Kidney (tissue), 14 donors: ENCODE data around the gene PDXP. TPM values are rescaled to one million over a fixed set of nuclear protein-coding genes. Genes with fewer than 3 reads are reported as not detected.
A peak's percentile ranks its signal among the peaks of the same experiment; 100 is the strongest.

Experiments used
- DNase-seq, 5 donors: peaks; one replicate each; pipeline ENCODE4 v3.0.0-alpha.2; 2013 to 2020
- FAIRE-seq: peaks from 2 replicates; lab custom pipeline; 2012; peaks lifted over from hg19 to GRCh38; lab: Jason Lieb, UNC
- H3K27ac ChIP-seq, 2 donors: one replicate each; pipeline ENCODE4 v1.7.0; 2013; ENCODE audit warnings: low read depth in 2 of 2, low read length in 2 of 2, inconsistent platforms in 1 of 2
- H3K27me3 ChIP-seq: one replicate; pipeline ENCODE4 v1.7.1; 2013; ENCODE audit warnings: low read length, inconsistent platforms; ENCODE audit not compliant: control insufficient read depth, insufficient read depth
- H3K36me3 ChIP-seq, 3 donors: one replicate each; pipeline versions ENCODE4 v1.7.0 to v1.7.1; 2013; ENCODE audit warnings: low read length in 3 of 3, control low read depth in 1 of 3, inconsistent platforms in 1 of 3; ENCODE audit not compliant: insufficient read depth in 3 of 3, control insufficient read depth in 2 of 3
- H3K4me1 ChIP-seq, 3 donors: one replicate each; pipeline versions ENCODE4 v1.7.0 to v1.7.1; 2013; ENCODE audit warnings: low read length in 3 of 3, inconsistent platforms in 1 of 3, low read depth in 1 of 3; ENCODE audit not compliant: control insufficient read depth in 2 of 3, insufficient read depth in 2 of 3
- H3K4me3 ChIP-seq, 3 donors: one replicate each; pipeline versions ENCODE4 v1.7.0 to v1.8.1; 2013; ENCODE audit warnings: low read length in 3 of 3, control low read depth in 1 of 3, inconsistent platforms in 1 of 3
- H3K9ac ChIP-seq, 3 donors: one replicate each; pipeline versions ENCODE4 v1.7.0 to v1.7.1; 2013; ENCODE audit warnings: low read length in 3 of 3, control low read depth in 1 of 3, inconsistent platforms in 1 of 3
- H3K9me3 ChIP-seq, 3 donors: one replicate each; pipeline versions ENCODE4 v1.7.0 to v1.7.1; 2013; ENCODE audit warnings: low read length in 3 of 3, control low read depth in 1 of 3, inconsistent platforms in 1 of 3; ENCODE audit not compliant: control insufficient read depth in 2 of 3, insufficient read depth in 1 of 3
- CTCF ChIP-seq: IDR thresholded peaks from 3 replicates; pipeline ENCODE4 v1.5.1; 2012; ENCODE audit warnings: mild to moderate bottlenecking, moderate library complexity, borderline replicate concordance; ENCODE audit not compliant: insufficient read depth; ENCODE audit errors: extremely low read depth
- intact Hi-C: fragments of 100-400 bp; cut with DNase I; formaldehyde crosslinking; loops from one replicate; pipeline ENCODE4 v1.11.1; 2022
- polyA plus RNA-seq: library from polyadenylated mRNA; stranded (reverse); fragments of 350-450 nt; fragmentation: Illumina TruSeq; extraction: RNeasy Lipid Tissue Mini Kit (QIAGEN cat#74804); gene quantifications from one replicate; pipeline ENCODE4 v1.2.3, GENCODE V29; 2014; ENCODE audit warnings: low read depth, low replicate concordance; ENCODE audit not compliant: insufficient read depth
- total RNA-seq: library from RNA; stranded (reverse); fragmentation: NEBNext Ultra II Directional; extraction: Animal tissue kit (Norgen Biotek cat#: 25700); gene quantifications from one replicate; pipeline ENCODE4 v1.2.1, GENCODE V29; 2021
- donor health status: control.
- donor health status: control.
- donor health status: control.
- donor health status: control.
- donor health status: control.
- donor health status: DM: yes; HTN: yes; CAD: no.
- donor health status: Normal renal cell carcinoma (clear cell type).

The PDXP gene
- total and polyA plus RNA-seq, 2 donors from 2014 or later, result 6.3 to 29.6 TPM

DNA sequence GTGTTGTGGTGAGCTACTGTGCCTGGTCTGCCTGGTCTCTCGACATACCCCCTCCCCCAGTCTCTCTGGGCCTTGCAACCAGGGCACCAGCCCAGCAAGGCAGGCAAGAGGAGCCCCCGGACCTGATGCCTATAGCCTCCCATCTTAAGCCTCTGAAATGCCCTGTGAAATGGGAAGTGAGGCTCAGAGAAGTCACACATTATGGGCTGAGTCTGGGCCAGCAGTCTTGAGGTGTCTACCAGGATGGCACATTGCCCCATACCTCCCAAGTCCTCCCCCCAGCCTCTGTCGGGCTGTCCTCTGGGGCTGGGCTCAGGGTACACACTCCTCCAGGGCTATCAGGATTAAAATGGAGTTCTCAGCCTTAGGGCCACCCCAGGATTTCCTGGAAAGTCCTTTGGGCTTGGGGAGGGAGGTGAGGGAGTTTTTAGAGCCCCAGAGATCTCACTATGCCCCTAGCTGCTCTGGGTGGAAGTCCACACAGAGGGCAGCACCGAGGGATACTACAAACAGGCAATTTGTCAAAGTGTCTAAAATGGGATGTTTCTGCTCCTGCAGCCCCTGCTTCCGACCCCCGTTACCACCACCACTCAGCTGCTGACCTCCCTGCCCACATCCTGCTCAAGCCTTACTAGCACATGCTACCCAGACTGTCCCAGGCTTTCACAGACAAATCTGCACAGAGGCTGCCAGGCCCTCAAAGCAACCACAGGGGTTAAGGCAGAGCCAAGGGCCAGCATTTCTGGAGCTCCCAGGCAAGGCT is 22.2 kb upstream of the PDXP start:
- TF ChIP-seq CTCF, result no peak
- no peak overlapping the region for H3K4me3 ChIP-seq
- H3K27me3 ChIP-seq, result no peaks in the 10 kb centered on the region
- no peaks in the 10 kb centered on the region for H3K36me3 ChIP-seq
- no peaks in the 10 kb centered on the region for H3K9me3 ChIP-seq
- peaks cover 5 to 30% (median 10%) of the 10 kb centered on the region in 3 donors for H3K4me1 ChIP-seq
- intact Hi-C loops, result no loop called here
- H3K9ac ChIP-seq, result no peak overlapping the region
- no peak for FAIRE-seq
- DNase-seq, result no peak
- no peak overlapping the region for H3K27ac ChIP-seq

DNA sequence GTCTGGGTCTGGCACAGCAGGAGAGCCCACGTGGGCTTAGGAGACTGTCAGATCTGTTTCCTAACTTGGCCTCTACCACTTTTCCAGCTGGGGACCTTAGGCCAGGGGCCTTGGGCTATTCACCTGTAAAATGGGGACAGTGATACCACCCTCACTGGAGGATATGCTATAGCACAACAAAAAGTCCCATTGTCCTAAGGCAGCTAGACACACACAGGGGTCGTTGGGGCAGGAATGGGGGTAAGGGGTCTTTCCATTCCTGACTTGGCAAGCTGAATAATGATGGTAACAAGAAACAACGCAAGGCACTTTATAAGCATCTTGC is 21.6 kb upstream of the PDXP start:
- H3K4me3 ChIP-seq, result no peak overlapping the region
- FAIRE-seq (no peak), DNase-seq (no peak)
- peaks cover 5 to 27% (median 10%) of the 10 kb centered on the region in 3 donors for H3K4me1 ChIP-seq
- H3K27me3 ChIP-seq, result no peaks in the 10 kb centered on the region
- H3K27ac ChIP-seq, result no peak overlapping the region
- H3K9me3 ChIP-seq, result no peaks in the 10 kb centered on the region
- H3K36me3 ChIP-seq, result no peaks in the 10 kb centered on the region
- no peak overlapping the region for H3K9ac ChIP-seq
- intact Hi-C loops, result no loop called here
- TF ChIP-seq CTCF, result no peak

DNA sequence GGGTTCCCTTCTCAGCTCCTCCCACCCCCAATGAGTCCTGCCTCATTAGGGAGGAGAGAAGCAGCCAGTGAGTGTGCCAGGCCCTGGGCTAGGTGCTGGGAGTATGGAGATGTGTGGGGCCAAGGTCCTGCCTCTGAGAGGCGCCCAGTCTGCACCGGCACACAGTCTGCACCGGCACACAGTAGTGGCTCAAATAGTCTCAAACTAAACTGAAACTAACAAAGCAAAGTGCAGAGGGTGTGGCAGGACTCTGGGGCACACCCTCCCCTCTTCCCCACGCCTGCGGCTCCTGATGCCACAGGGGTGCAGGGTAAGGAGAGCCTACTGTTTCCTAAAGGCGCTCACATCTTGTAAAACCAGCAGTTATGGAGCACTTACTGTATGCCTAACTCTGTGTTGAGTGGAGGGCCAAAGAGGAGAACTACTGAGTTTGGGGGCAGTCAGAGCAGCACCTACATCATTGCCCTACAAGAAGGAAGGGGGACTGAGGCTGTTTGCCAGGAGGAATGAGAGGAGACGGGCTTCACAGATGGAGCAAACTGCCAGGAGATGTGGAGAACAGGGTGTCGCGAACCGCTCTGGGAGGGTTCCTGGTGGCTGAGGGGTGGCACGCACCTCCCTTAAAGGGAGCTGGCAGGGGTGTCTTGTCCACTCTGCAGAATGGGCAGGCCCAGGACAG is 20.0 kb upstream of the PDXP start:
- TF ChIP-seq CTCF, result no peak
- intact Hi-C loops, result no loop called here

More for the DNA sequence above, 20.0 kb upstream of the PDXP start:
- H3K9ac ChIP-seq, result no peak overlapping the region
- H3K27me3 ChIP-seq, result no peaks in the 10 kb centered on the region
- DNase-seq (peak in 1 of 5 donors; percentile 45), FAIRE-seq (no peak)
- H3K9me3 ChIP-seq, result no peaks in the 10 kb centered on the region
- H3K36me3 ChIP-seq, result no peaks in the 10 kb centered on the region
- no peak overlapping the region for H3K27ac ChIP-seq
- H3K4me1 ChIP-seq, result peaks cover 5 to 25% (median 10%) of the 10 kb centered on the region in 3 donors
- peak overlapping the region; percentile 6 to 46 (median 28) for H3K4me3 ChIP-seq
